VCaP (cell line): Measurements from ENCODE around the gene CPOX.

ENCODE experiments used
- H3K27ac ChIP-seq: fragments of 450-650 bp; 2 replicates; pipeline ENCODE4 v1.5.1; 2017
- CTCF ChIP-seq: fragments of 450-650 bp; conservative IDR thresholded peaks from 2 replicates; pipeline ENCODE4 v1.5.1; 2017; ENCODE audit warnings: mild to moderate bottlenecking, moderate library complexity

CPOX gene

GRCh38 chr3:98581474-98581873 lies 11.9 kb downstream of the CPOX start:
- H3K27ac ChIP-seq: no peak overlapping the region
- no peak for TF ChIP-seq CTCF

- TF ChIP-seq CTCF: no peak
- no peak overlapping the region for H3K27ac ChIP-seq
Measured at GRCh38 chr3:98580401-98581386, 12.7 kb downstream of the CPOX start.

- H3K27ac ChIP-seq: no peak overlapping the region
- no peak for TF ChIP-seq CTCF
Measured at GRCh38 chr3:98577178-98577895, 16.1 kb downstream of the CPOX start.

- TF ChIP-seq CTCF: no peak
- H3K27ac ChIP-seq: no peak overlapping the region
Measured at GRCh38 chr3:98574132-98574531, 19.3 kb downstream of the CPOX start.

GRCh38 chr3:98573181-98573728 lies 20.2 kb downstream of the CPOX start:
- no peak overlapping the region for H3K27ac ChIP-seq
- peak; percentile 74 for TF ChIP-seq CTCF

GRCh38 chr3:98568402-98568801 lies 25.0 kb downstream of the CPOX start:
- no peak overlapping the region for H3K27ac ChIP-seq
- TF ChIP-seq CTCF: no peak

- no peak overlapping the region for H3K27ac ChIP-seq
Measured at GRCh38 chr3:98567666-98568270, 25.6 kb downstream of the CPOX start.

More at GRCh38 chr3:98567666-98568270, 25.6 kb downstream of the CPOX start:
- TF ChIP-seq CTCF: no peak
